Measurements from ENCODE around the gene GRM4. TPM values are rescaled to one million over a fixed set of nuclear protein-coding genes. Genes with fewer than 3 reads are reported as not detected.

The GRM4 gene
- total and polyA plus RNA-seq, 10 of the 15 experiments (the other 5 are each of a cell fraction or from before 2014, with no cell fraction given): 0.01 to 0.31 (median 0.05) TPM; not detected in 2

GRCh38 chr6:34086558-34086957 is 59.3 kb downstream of the GRM4 start:
- Histone ChIP-seq H3K79me2 (ENCODE audit: control insufficient read depth, insufficient read depth, low read length) (no peaks in the 10 kb centered on the region), H3K27ac (ENCODE audit: control insufficient read depth, insufficient read depth) (no peak overlapping the region), H3K4me3 (no peak overlapping the region), H3K9me3 (replicated peaks; ENCODE audit: control insufficient read depth, insufficient read depth, low read length) (no peaks in the 10 kb centered on the region), H3K9ac (ENCODE audit: control insufficient read depth, insufficient read depth, low read length) (no peak overlapping the region), H4K20me1 (ENCODE audit: control insufficient read depth, insufficient read depth) (no peaks in the 10 kb centered on the region), H2AFZ (ENCODE audit: control insufficient read depth, low read depth, low read length) (no peak overlapping the region), H3K4me2 (ENCODE audit: control insufficient read depth, insufficient read depth) (no peak overlapping the region), H3K4me1 (ENCODE audit: control insufficient read depth, insufficient read depth, low read length) (no peaks in the 10 kb centered on the region), H3K27me3 (replicated peaks in 1 of 2; ENCODE audit: control insufficient read depth in 2 of 2, insufficient read depth in 2 of 2, low read length in 1 of 2) (no peaks in the 10 kb centered on the region; a peak in 1 of 4 replicates), H3K36me3 (ENCODE audit: control insufficient read depth in 2 of 2, insufficient read depth in 2 of 2, low read length in 1 of 2) (no peaks in the 10 kb centered on the region)
- intact Hi-C loops (cut with micrococcal nuclease; ENCODE audit: unreplicated experiment) (no loop called here), in situ Hi-C loops (cut with MboI) (no loop called here)
- BruUV-seq (replicated peaks): no TSS peak
- FAIRE-seq: no peak
- WGBS (ENCODE audit: insufficient coverage, insufficient replicate concordance, low lambda C conversion rate, missing lambda C conversion rate): 10% methylated on average over 2 of the region's 2 CpGs
- TF ChIP-seq RCOR1 (conservative IDR thresholded peaks at IDR 0.05; ENCODE audit: low read depth, low read length) (no peak), USF2 (IDR thresholded peaks at IDR 0.05; ENCODE audit: borderline replicate concordance, low read depth, low read length) (no peak), IRF3 (IDR thresholded peaks at IDR 0.05) (no peak), WRNIP1 (IDR thresholded peaks at IDR 0.05; ENCODE audit: borderline replicate concordance, low read depth, low read length) (no peak), SIX5 (IDR thresholded peaks at IDR 0.05; ENCODE audit: low read depth, low read length, severe bottlenecking) (no peak), CTCF (IDR thresholded peaks at IDR 0.05 in 2 of 3, conservative IDR thresholded peaks at IDR 0.05 in 1 of 3; ENCODE audit: control insufficient read depth in 2 of 3, extremely low read depth in 1 of 3, insufficient read depth in 1 of 3, low read depth in 3 of 3, low read length in 3 of 3) (no peak), DPF2 (IDR thresholded peaks at IDR 0.05) (no peak), ELK1 (IDR thresholded peaks at IDR 0.05; ENCODE audit: low read depth, low read length) (no peak), BMI1 (IDR thresholded peaks at IDR 0.05; ENCODE audit: borderline replicate concordance) (no peak), ZNF622 (IDR thresholded peaks at IDR 0.05) (no peak), KAT2A (conservative IDR thresholded peaks at IDR 0.05; ENCODE audit: control insufficient read depth, low read depth, low read length) (no peak), HDGF (IDR thresholded peaks at IDR 0.05) (no peak), MEF2A (IDR thresholded peaks at IDR 0.05; ENCODE audit: insufficient read depth, low read depth, low read length) (no peak), NFIC (IDR thresholded peaks at IDR 0.05; ENCODE audit: low read depth, low read length) (no peak), SMAD5 (IDR thresholded peaks at IDR 0.05; ENCODE audit: low read depth) (no peak), ZNF687 (IDR thresholded peaks at IDR 0.05) (no peak)
- no peak for ATAC-seq
- ChIA-PET POLR2A (no interaction called here), SMC1A (ENCODE audit: uncharacterized antibody, unreplicated experiment) (no interaction called here), CTCF (interaction anchor here (1.3 kb wide), 1 partner anchor 31 kb away, joined by 3 read pairs; no protein-coding TSS in a partner anchor), RAD21 (ENCODE audit: unreplicated experiment) (no interaction called here)
- DNase-seq (ENCODE audit: low read depth, low spot score): no peak

All from GM12878 (cell line).